Activated CD8-positive, alpha-beta T cell treated with anti-CD3 and anti-CD28 coated beads for 36 hours (primary cell): ENCODE data around the gene NT5C3B. TPM values are rescaled to one million over a fixed set of nuclear protein-coding genes. Genes with fewer than 3 reads are reported as not detected.
A peak's percentile ranks its signal among the peaks of the same experiment; 100 is the strongest.

Source experiments
- ATAC-seq: fragments of 200-7000 bp; cut with Tn5 transposase; one replicate; pipeline ENCODE4 v1.10.0; 2021; ENCODE audit warnings: mild to moderate bottlenecking, moderate library complexity
- CTCF ChIA-PET: fragments of 350-600 bp; sonication (Branson Sonifier 250); formaldehyde crosslinking; loops from one replicate; lab custom pipeline; 2021; ENCODE audit warnings: antibody characterized with exemption; lab: Charles Lee
- POLR2A ChIA-PET: fragments of 350-600 bp; sonication (Branson Sonifier 250); formaldehyde crosslinking; loops from one replicate; lab custom pipeline; 2021; ENCODE audit warnings: antibody characterized with exemption; lab: Charles Lee
- DNase-seq: peaks from one replicate; pipeline ENCODE4 v3.0.0-alpha.2; 2020
- H3K27ac Mint-ChIP-seq: one replicate; pipeline ENCODE4 v1.8.0; 2021; ENCODE audit warnings: mild to moderate bottlenecking, mixed read lengths
- H3K27me3 Mint-ChIP-seq: one replicate; pipeline ENCODE4 v1.8.0; 2021; ENCODE audit warnings: mixed read lengths
- H3K36me3 Mint-ChIP-seq: one replicate; pipeline ENCODE4 v1.8.0; 2021; ENCODE audit warnings: low read depth, mixed read lengths
- H3K4me1 Mint-ChIP-seq: one replicate; pipeline ENCODE4 v1.8.0; 2021; ENCODE audit warnings: low read depth, mixed read lengths
- H3K4me3 Mint-ChIP-seq: one replicate; pipeline ENCODE4 v1.8.0; 2021; ENCODE audit warnings: mild to moderate bottlenecking, moderate library complexity, mixed read lengths
- H3K9me3 Mint-ChIP-seq: one replicate; pipeline ENCODE4 v1.8.0; 2021; ENCODE audit warnings: mixed read lengths
- CTCF ChIP-seq: fragments of 200-600 bp; IDR thresholded peaks from one replicate; pipeline ENCODE4 v1.8.0; 2022; ENCODE audit warnings: antibody characterized with exemption, mild to moderate bottlenecking
- intact Hi-C: fragments of 100-400 bp; cut with micrococcal nuclease; formaldehyde crosslinking; loops from one replicate; pipeline ENCODE4 v1.10.0; 2022
- total RNA-seq, 2 experiments: library from RNA; stranded (reverse); gene quantifications; one replicate each; pipeline ENCODE4 v1.2.3, GENCODE V29; 2021

The NT5C3B gene
- total RNA-seq, 2 experiments from 2014 or later: 30.5 to 32.3 TPM

- peaks cover 2% of the 10 kb centered on the region for H3K27me3 Mint-ChIP-seq
- TF ChIP-seq CTCF: no peak
- H3K4me1 Mint-ChIP-seq: peaks cover 13% of the 10 kb centered on the region
- H3K27ac Mint-ChIP-seq: no peak overlapping the region
- ChIA-PET POLR2A (no interaction called here), CTCF (interaction anchor here (1.2 to 10.0 kb wide), 2 partner anchors 19 to 69 kb away, joined by 3 to 97 read pairs; partner anchors contain the start of gene JUP)
- ATAC-seq (no peak), DNase-seq (no peak)
- intact Hi-C loops: no loop called here
- H3K4me3 Mint-ChIP-seq: no peak overlapping the region
- peaks cover 3% of the 10 kb centered on the region for H3K36me3 Mint-ChIP-seq
- H3K9me3 Mint-ChIP-seq: no peaks in the 10 kb centered on the region
These were observed 29.2 kb downstream of the NT5C3B start for GRCh38 chr17:41806685-41807445.

- H3K27ac Mint-ChIP-seq: no peak overlapping the region
- H3K4me3 Mint-ChIP-seq: no peak overlapping the region
- intact Hi-C loops: no loop called here
- ChIA-PET POLR2A (interaction anchor here (0.7 kb wide), 1 partner anchor 15 kb away, joined by 3 read pairs; no protein-coding TSS in a partner anchor), CTCF (interaction anchor here (1.2 to 10.0 kb wide), 5 partner anchors 8 to 67 kb away, joined by 3 to 97 read pairs (median 35); partner anchors contain the start of genes HAP1, JUP and P3H4)
- peaks cover 3% of the 10 kb centered on the region for H3K4me1 Mint-ChIP-seq
- H3K9me3 Mint-ChIP-seq: no peaks in the 10 kb centered on the region
- no peaks in the 10 kb centered on the region for H3K36me3 Mint-ChIP-seq
- no peaks in the 10 kb centered on the region for H3K27me3 Mint-ChIP-seq
- no peak for TF ChIP-seq CTCF
- DNase-seq (no peak), ATAC-seq (no peak)
These were observed 32.7 kb downstream of the NT5C3B start for GRCh38 chr17:41803049-41804020.

GRCh38 chr17:41801374-41802271 lies 34.4 kb downstream of the NT5C3B start:
- H3K27me3 Mint-ChIP-seq: no peaks in the 10 kb centered on the region
- ATAC-seq (peak; percentile 96), DNase-seq (peak; percentile 86)
- H3K4me3 Mint-ChIP-seq: no peak overlapping the region
- ChIA-PET CTCF (interaction anchor here (0.6 to 10.0 kb wide), 34 partner anchors 9 to 117 kb away, joined by 3 to 97 read pairs (median 4); partner anchors contain the start of genes ACLY, EIF1, HAP1 and JUP), POLR2A (interaction anchor here (0.9 to 1.2 kb wide), 5 partner anchors 41 to 112 kb away, joined by 3 to 4 read pairs (median 3); no protein-coding TSS in a partner anchor)
- H3K9me3 Mint-ChIP-seq: no peaks in the 10 kb centered on the region
- H3K4me1 Mint-ChIP-seq: peaks cover 3% of the 10 kb centered on the region
- H3K36me3 Mint-ChIP-seq: no peaks in the 10 kb centered on the region
- H3K27ac Mint-ChIP-seq: no peak overlapping the region
- intact Hi-C loops: loop anchor here (2.0 kb wide), 1 partner anchor 63 kb away; no protein-coding TSS in a partner anchor
- TF ChIP-seq CTCF: peak; percentile 95

- DNase-seq (no peak), ATAC-seq (peak; percentile 26)
- Mint-ChIP-seq H3K36me3 (no peaks in the 10 kb centered on the region), H3K4me3 (no peak overlapping the region), H3K27me3 (no peaks in the 10 kb centered on the region), H3K4me1 (peaks cover 3% of the 10 kb centered on the region), H3K9me3 (no peaks in the 10 kb centered on the region), H3K27ac (no peak overlapping the region)
- TF ChIP-seq CTCF: no peak
- POLR2A ChIA-PET: interaction anchor here (0.6 to 1.0 kb wide), 3 partner anchors 55 to 1289 kb away, joined by 3 read pairs; no protein-coding TSS in a partner anchor
- CTCF ChIA-PET: interaction anchor here (0.6 to 10.0 kb wide), 26 partner anchors 10 to 118 kb away, joined by 3 to 97 read pairs (median 6); partner anchors contain the start of genes ACLY, EIF1, HAP1 and JUP
- intact Hi-C loops: loop anchor here (2.0 kb wide), 1 partner anchor 62 kb away; no protein-coding TSS in a partner anchor
These were observed 35.2 kb downstream of the NT5C3B start for GRCh38 chr17:41800601-41801373.
